ENCODE results near the gene FBN2. TPM values are rescaled to one million over a fixed set of nuclear protein-coding genes. Genes with fewer than 3 reads are reported as not detected.

The FBN2 gene
- total and polyA plus RNA-seq, 7 donors, result 0.23 to 2.0 (median 0.51) TPM; not detected in 1

- H3K4me1 ChIP-seq, result no peaks in the 10 kb centered on the region
- DNase-seq, result no peak
- no peaks in the 10 kb centered on the region for H3K36me3 ChIP-seq
- 65 to 77% methylated on average over 4 of the region's 4 CpGs for WGBS, 2 donors
- H3K27me3 ChIP-seq, result no peaks in the 10 kb centered on the region
- TF ChIP-seq CTCF (IDR thresholded peaks at IDR 0.05) (no peak), EP300 (IDR thresholded peaks at IDR 0.05) (no peak), POLR2A (IDR thresholded peaks at IDR 0.05) (no peak), POLR2AphosphoS5 (IDR thresholded peaks at IDR 0.05) (no peak)
- no peaks in the 10 kb centered on the region for H3K9me3 ChIP-seq
- no peak overlapping the region for H3K4me3 ChIP-seq
- H3K27ac ChIP-seq, result no peak overlapping the region
- intact Hi-C loops (cut with DNase I), result no loop called here
Observed at GRCh38 chr5:128435861-128436260, 102.2 kb downstream of the FBN2 start.

DNA sequence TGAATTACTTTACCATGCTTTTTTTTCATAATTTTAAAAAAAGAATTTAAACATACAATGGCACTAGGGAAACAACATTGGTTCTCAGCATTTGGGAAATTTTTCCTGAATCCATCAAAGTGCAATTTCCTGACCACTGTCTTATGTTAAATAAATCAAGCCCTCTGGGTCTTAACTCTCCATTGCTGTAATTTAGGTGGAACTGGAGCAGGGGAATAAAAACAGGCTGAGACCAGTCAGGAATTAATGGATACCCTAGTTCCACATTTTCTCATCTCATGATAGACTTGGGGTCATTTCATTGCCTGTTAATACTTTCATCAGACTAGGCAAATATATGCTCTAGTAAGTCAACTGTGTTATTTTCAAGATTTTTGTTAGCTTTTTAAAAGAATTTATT, 103.1 kb downstream of the FBN2 start:
- H3K4me3 ChIP-seq, result no peak overlapping the region
- DNase-seq, result no peak
- no peaks in the 10 kb centered on the region for H3K27me3 ChIP-seq
- intact Hi-C loops (cut with DNase I), result no loop called here
- no peaks in the 10 kb centered on the region for H3K36me3 ChIP-seq
- H3K9me3 ChIP-seq, result no peaks in the 10 kb centered on the region
- H3K27ac ChIP-seq, result no peak overlapping the region
- H3K4me1 ChIP-seq, result no peaks in the 10 kb centered on the region
- TF ChIP-seq CTCF (IDR thresholded peaks at IDR 0.05), result no peak
- TF ChIP-seq POLR2AphosphoS5 (IDR thresholded peaks at IDR 0.05), result no peak
- TF ChIP-seq EP300 (IDR thresholded peaks at IDR 0.05), result no peak
- no peak for TF ChIP-seq POLR2A (IDR thresholded peaks at IDR 0.05)

- intact Hi-C loops (cut with DNase I), result no loop called here
- Histone ChIP-seq H3K4me1 (no peaks in the 10 kb centered on the region), H3K36me3 (no peaks in the 10 kb centered on the region), H3K27me3 (no peaks in the 10 kb centered on the region), H3K4me3 (no peak overlapping the region), H3K27ac (no peak overlapping the region), H3K9me3 (no peaks in the 10 kb centered on the region)
- DNase-seq, result no peak
- TF ChIP-seq POLR2AphosphoS5 (IDR thresholded peaks at IDR 0.05) (no peak), POLR2A (IDR thresholded peaks at IDR 0.05) (no peak), CTCF (IDR thresholded peaks at IDR 0.05) (no peak), EP300 (IDR thresholded peaks at IDR 0.05) (no peak)
- 80 to 87% methylated on average over 2 of the region's 2 CpGs for WGBS, 2 donors
Observed at GRCh38 chr5:128432913-128433440, 105.1 kb downstream of the FBN2 start.

GRCh38 chr5:128427921-128428320, 110.1 kb downstream of the FBN2 start:
- 80 to 94% methylated on average over 1 of the region's 1 CpG for WGBS, 2 donors
- H3K4me1 ChIP-seq, result no peaks in the 10 kb centered on the region
- no peak overlapping the region for H3K27ac ChIP-seq
- intact Hi-C loops (cut with DNase I), result no loop called here
- H3K36me3 ChIP-seq, result no peaks in the 10 kb centered on the region
- H3K27me3 ChIP-seq, result no peaks in the 10 kb centered on the region
- TF ChIP-seq CTCF (IDR thresholded peaks at IDR 0.05) (no peak), POLR2AphosphoS5 (IDR thresholded peaks at IDR 0.05) (no peak), EP300 (IDR thresholded peaks at IDR 0.05) (no peak), POLR2A (IDR thresholded peaks at IDR 0.05) (no peak)
- DNase-seq, result no peak
- no peaks in the 10 kb centered on the region for H3K9me3 ChIP-seq
- no peak overlapping the region for H3K4me3 ChIP-seq

DNA sequence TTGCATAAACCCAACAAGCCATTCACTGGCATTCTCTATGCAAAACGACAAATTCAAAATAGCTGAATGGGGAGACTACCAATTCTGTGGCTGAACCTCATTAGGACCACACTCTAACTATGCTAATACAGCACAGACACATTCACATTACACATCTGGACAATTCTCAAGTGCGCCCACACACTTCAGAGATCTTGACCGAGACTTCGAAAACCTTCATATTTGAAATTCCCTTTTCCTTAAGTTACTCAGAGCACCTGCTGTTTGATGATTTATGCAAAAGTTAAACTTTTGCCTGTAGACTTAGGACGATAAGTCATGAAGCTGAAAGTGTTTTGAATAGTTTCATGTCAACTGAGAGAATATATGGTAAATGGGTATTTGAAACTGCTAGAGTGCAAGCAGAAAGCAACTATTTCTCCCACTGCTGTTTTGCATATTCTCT, 111.9 kb downstream of the FBN2 start:
- WGBS, 2 donors, result 83 to 87% methylated on average over 5 of the region's 5 CpGs
- no peak for TF ChIP-seq EP300 (IDR thresholded peaks at IDR 0.05)
- no peak for TF ChIP-seq POLR2AphosphoS5 (IDR thresholded peaks at IDR 0.05)
- TF ChIP-seq CTCF (IDR thresholded peaks at IDR 0.05), result no peak
- no peak for TF ChIP-seq POLR2A (IDR thresholded peaks at IDR 0.05)
- H3K4me1 ChIP-seq, result no peaks in the 10 kb centered on the region
- H3K27me3 ChIP-seq, result no peaks in the 10 kb centered on the region
- no peak for DNase-seq
- H3K36me3 ChIP-seq, result no peaks in the 10 kb centered on the region
- intact Hi-C loops (cut with DNase I), result no loop called here
- H3K27ac ChIP-seq, result no peak overlapping the region
- H3K4me3 ChIP-seq, result no peak overlapping the region
- H3K9me3 ChIP-seq, result no peaks in the 10 kb centered on the region
